H1 (cell line): ENCODE results near the gene UBTD1. TPM values are rescaled to one million over a fixed set of nuclear protein-coding genes. Genes with fewer than 3 reads are reported as not detected.
"Not testable (repeated sequence)": the region's sequence is repeated elsewhere in the genome, so short reads cannot be mapped to it uniquely, and the experiment has no call there.

Experiments
- CTCF ChIA-PET: fragments of 300-600 bp; sonication (Branson Sonifier 250); formaldehyde crosslinking; loops from one replicate; lab custom pipeline; 2021; ENCODE audit not compliant: partially characterized antibody; lab: Charles Lee
- POLR2A ChIA-PET: fragments of 300-600 bp; sonication (Branson Sonifier 250); formaldehyde crosslinking; loops from one replicate; lab custom pipeline; 2021; ENCODE audit warnings: inconsistent platforms; ENCODE audit not compliant: partially characterized antibody; lab: Charles Lee
- DNase-seq, 2 experiments: peaks; one replicate each; pipeline versions ENCODE4 v3.0.0 to v3.0.0-alpha.2; 2010 to 2022; ENCODE audit warnings: low spot score in 2 of 2, low read depth in 1 of 2, mixed read lengths in 1 of 2
- FAIRE-seq: peaks from 2 replicates; lab custom pipeline; 2011; peaks lifted over from hg19 to GRCh38; lab: Jason Lieb, UNC
- H2AFZ ChIP-seq: 2 replicates; pipeline ENCODE4 v1.8.1; 2012; ENCODE audit warnings: low read length, inconsistent platforms
- H2AK5ac ChIP-seq: 2 replicates; pipeline ENCODE4 v1.6.1; 2013; ENCODE audit warnings: low read depth, low read length
- H2BK120ac ChIP-seq: replicated peaks from 2 replicates; pipeline ENCODE3; 2013; ENCODE audit warnings: low read depth, low read length, inconsistent platforms
- H2BK12ac ChIP-seq: 2 replicates; pipeline ENCODE4 v1.6.1; 2013; ENCODE audit warnings: low read depth, low read length
- H2BK15ac ChIP-seq: 2 replicates; pipeline ENCODE4 v1.6.1; 2013; ENCODE audit warnings: low read length
- H2BK20ac ChIP-seq: 2 replicates; pipeline ENCODE4 v1.6.1; 2013; ENCODE audit warnings: low read length
- H2BK5ac ChIP-seq: 2 replicates; pipeline ENCODE4 v1.6.1; 2013; ENCODE audit warnings: low read depth, low read length
- H3K14ac ChIP-seq: 2 replicates; pipeline ENCODE4 v1.6.1; 2013; ENCODE audit warnings: inconsistent platforms; ENCODE audit not compliant: insufficient read length
- H3K18ac ChIP-seq: 2 replicates; pipeline ENCODE4 v1.6.1; 2013; ENCODE audit warnings: low read length; ENCODE audit errors: extremely low read depth
- H3K23ac ChIP-seq: 2 replicates; pipeline ENCODE4 v1.6.1; 2013; ENCODE audit warnings: inconsistent platforms; ENCODE audit not compliant: insufficient read length
- H3K23me2 ChIP-seq: 2 replicates; pipeline ENCODE4 v1.6.1; 2013; ENCODE audit warnings: low read depth, low read length
- H3K27ac ChIP-seq: 2 replicates; pipeline ENCODE4 v1.6.1; 2011; ENCODE audit warnings: low read depth, low read length, inconsistent platforms
- H3K27me3 ChIP-seq, 4 experiments: replicated peaks in 1 of 4; 1 replicate in 1 of 4; 2 replicates in 3 of 4; pipeline versions ENCODE4 v1.6.1 to v1.8.1; 2011 to 2013; ENCODE audit warnings: low read length in 3 of 4, mild to moderate bottlenecking in 3 of 4, inconsistent platforms in 2 of 4, mixed read lengths in 2 of 4, moderate library complexity in 1 of 4; ENCODE audit not compliant: control insufficient read depth in 3 of 4, insufficient read depth in 3 of 4; ENCODE audit errors: extremely low read depth in 1 of 4
- H3K36me3 ChIP-seq, 4 experiments: 2 replicates each; pipeline versions ENCODE4 v1.6.1 to v1.8.1; 2011 to 2013; ENCODE audit warnings: mild to moderate bottlenecking in 4 of 4, low read length in 3 of 4, moderate library complexity in 2 of 4, control low read depth in 1 of 4, inconsistent platforms in 1 of 4; ENCODE audit not compliant: insufficient read depth in 4 of 4, control insufficient read depth in 2 of 4
- H3K4ac ChIP-seq: replicated peaks from 2 replicates; pipeline ENCODE3; 2013; ENCODE audit warnings: low read length, low read depth, mixed read lengths, inconsistent platforms; ENCODE audit not compliant: insufficient read length
- H3K4me1 ChIP-seq, 4 experiments: replicated peaks in 1 of 4; 1 replicate in 1 of 4; 2 replicates in 3 of 4; pipeline versions ENCODE4 v1.6.1 to v1.8.1; 2011 to 2013; ENCODE audit warnings: low read length in 3 of 4, inconsistent platforms in 2 of 4, mixed read lengths in 1 of 4; ENCODE audit not compliant: insufficient read depth in 4 of 4, control insufficient read depth in 3 of 4
- H3K4me2 ChIP-seq, 2 experiments: 2 replicates each; pipeline versions ENCODE4 v1.6.1 to v1.8.1; 2011 to 2013; ENCODE audit warnings: low read depth in 2 of 2, low read length in 2 of 2, control low read depth in 1 of 2, inconsistent platforms in 1 of 2, mild to moderate bottlenecking in 1 of 2; ENCODE audit not compliant: insufficient read depth in 1 of 2
- H3K4me3 ChIP-seq, 4 experiments: fragments of 200-600, 300-600 bp in 1 of 4; sonication (generic), shearing (Covaris generic), sonication (Bioruptor Twin) in 1 of 4; 2 replicates each; pipeline versions ENCODE4 v1.5.1 to v1.8.1; 2011 to 2016; ENCODE audit warnings: low read length in 4 of 4, low read depth in 3 of 4, control low read depth in 2 of 4, inconsistent platforms in 2 of 4, mild to moderate bottlenecking in 2 of 4, mixed read lengths in 1 of 4, moderate library complexity in 1 of 4; ENCODE audit not compliant: insufficient read depth in 2 of 4; ENCODE audit errors: extremely low read depth in 1 of 4
- H3K56ac ChIP-seq: replicated peaks from 2 replicates; pipeline ENCODE3; 2013; ENCODE audit warnings: low read depth, mild to moderate bottlenecking, mixed read lengths, low read length, inconsistent platforms; ENCODE audit not compliant: insufficient read length
- H3K79me1 ChIP-seq: 2 replicates; pipeline ENCODE4 v1.6.1; 2013; ENCODE audit warnings: low read depth, low read length, control low read depth
- H3K79me2 ChIP-seq, 2 experiments: 2 replicates each; pipeline versions ENCODE4 v1.6.1 to v1.8.1; 2012 to 2013; ENCODE audit warnings: low read length in 2 of 2, mild to moderate bottlenecking in 2 of 2, inconsistent platforms in 1 of 2; ENCODE audit not compliant: insufficient read depth in 2 of 2, control insufficient read depth in 1 of 2
- H3K9ac ChIP-seq, 4 experiments: replicated peaks in 1 of 4; 1 replicate in 1 of 4; 2 replicates in 3 of 4; pipeline versions ENCODE4 v1.6.1 to v1.8.1; 2011 to 2013; ENCODE audit warnings: low read depth in 3 of 4, low read length in 3 of 4, control low read depth in 2 of 4, mild to moderate bottlenecking in 2 of 4, moderate library complexity in 2 of 4, inconsistent platforms in 1 of 4; ENCODE audit errors: extremely low read depth in 1 of 4
- H3K9me3 ChIP-seq, 2 experiments: 2 replicates each; pipeline versions ENCODE4 v1.6.1 to v1.8.1; 2012 to 2013; ENCODE audit warnings: mild to moderate bottlenecking in 2 of 2, moderate library complexity in 2 of 2, control low read depth in 1 of 2, inconsistent platforms in 1 of 2, low read depth in 1 of 2, low read length in 1 of 2, mixed read lengths in 1 of 2; ENCODE audit not compliant: insufficient read depth in 2 of 2
- H4K20me1 ChIP-seq, 2 experiments: replicated peaks in 1 of 2; 2 replicates each; pipeline versions ENCODE3 to v1.8.1; 2011 to 2013; ENCODE audit warnings: inconsistent platforms in 2 of 2, low read length in 2 of 2, mild to moderate bottlenecking in 1 of 2; ENCODE audit not compliant: insufficient read depth in 2 of 2, control insufficient read depth in 1 of 2
- H4K5ac ChIP-seq: 2 replicates; pipeline ENCODE4 v1.6.1; 2013; ENCODE audit warnings: low read length, low read depth, mixed read lengths, inconsistent platforms; ENCODE audit not compliant: insufficient read length
- H4K8ac ChIP-seq: 2 replicates; pipeline ENCODE4 v1.8.0; 2013; ENCODE audit warnings: mild to moderate bottlenecking, moderate library complexity, low read length, inconsistent platforms; ENCODE audit not compliant: insufficient read depth; ENCODE audit errors: extremely low read depth
- H4K91ac ChIP-seq: replicated peaks from 2 replicates; pipeline ENCODE3; 2013; ENCODE audit warnings: low read length, mixed read lengths, inconsistent platforms; ENCODE audit not compliant: insufficient read length
- WGBS, 2 experiments: shearing (Covaris generic) in 1 of 2; methylation state at CpG; one replicate each; pipeline versions ENCODE4 v1.1.6 to v1.1.7; 2013 to 2015; ENCODE audit warnings: low lambda C conversion rate in 2 of 2, mixed read lengths in 2 of 2, inconsistent platforms in 1 of 2, low coverage in 1 of 2, missing lambda C conversion rate in 1 of 2; ENCODE audit not compliant: insufficient replicate concordance in 2 of 2, insufficient coverage in 1 of 2, insufficient read length in 1 of 2; ENCODE audit errors: extremely low coverage in 1 of 2, missing lambda C conversion rate in 1 of 2; 5-methylcytosine and 5-hydroxymethylcytosine counted together
- polyA plus RNA-seq, 7 experiments: library from polyadenylated mRNA; depleted of rRNA in 3 of 7; stranded (reverse) in 5 of 7; unstranded in 2 of 7; fragments of >200 nt in 5 of 7; fragments of 200-250 nt in 2 of 7; gene quantifications; 1 replicate in 5 of 7; 2 replicates in 1 of 7; 4 replicates in 1 of 7; pipeline versions ENCODE4 v1.2.1 to v1.2.3, GENCODE V29; 2011 to 2013; ENCODE audit warnings: missing spikeins in 2 of 7, mixed read lengths in 2 of 7
- total RNA-seq: library from RNA; stranded (reverse); fragmentation: NEBNext Ultra II Directional; extraction: Animal tissue kit (Norgen Biotek cat#: 25700); gene quantifications from 2 replicates; pipeline ENCODE4 v1.2.1, GENCODE V29; 2021

UBTD1 gene
- total and polyA plus RNA-seq, 2 of the 8 experiments (the other 6 are each of a cell fraction or from before 2014, with no cell fraction given) = 22.3 to 36.2 TPM

- H4K8ac ChIP-seq, H3K79me1 ChIP-seq, H3K56ac ChIP-seq, H4K91ac ChIP-seq, H2AK5ac ChIP-seq, H3K4me1 ChIP-seq, H3K23me2 ChIP-seq, H3K9me3 ChIP-seq, H3K36me3 ChIP-seq, H3K18ac ChIP-seq, H3K14ac ChIP-seq, H3K79me2 ChIP-seq, DNase-seq, H2BK20ac ChIP-seq, H2BK15ac ChIP-seq, FAIRE-seq, H3K23ac ChIP-seq, H2BK120ac ChIP-seq, H2BK12ac ChIP-seq, H3K27me3 ChIP-seq, H3K9ac ChIP-seq, H4K5ac ChIP-seq, H3K4me3 ChIP-seq, POLR2A ChIA-PET, H2AFZ ChIP-seq, H3K4ac ChIP-seq, H3K4me2 ChIP-seq, H2BK5ac ChIP-seq, H4K20me1 ChIP-seq, H3K27ac ChIP-seq: not testable (repeated sequence)
- WGBS, 2 experiments = 96% methylated on average over 12 of the region's 12 CpGs; no CpG with 5 or more reads in 1 of the 2 experiments
- CTCF ChIA-PET = interaction anchor here (14.6 kb wide), 1 partner anchor 11 kb away, joined by 169 read pairs; the partner anchor contains the start of gene ANKRD2
Measured at GRCh38 chr10:97561386-97562077, 62.8 kb downstream of the UBTD1 start.

DNA sequence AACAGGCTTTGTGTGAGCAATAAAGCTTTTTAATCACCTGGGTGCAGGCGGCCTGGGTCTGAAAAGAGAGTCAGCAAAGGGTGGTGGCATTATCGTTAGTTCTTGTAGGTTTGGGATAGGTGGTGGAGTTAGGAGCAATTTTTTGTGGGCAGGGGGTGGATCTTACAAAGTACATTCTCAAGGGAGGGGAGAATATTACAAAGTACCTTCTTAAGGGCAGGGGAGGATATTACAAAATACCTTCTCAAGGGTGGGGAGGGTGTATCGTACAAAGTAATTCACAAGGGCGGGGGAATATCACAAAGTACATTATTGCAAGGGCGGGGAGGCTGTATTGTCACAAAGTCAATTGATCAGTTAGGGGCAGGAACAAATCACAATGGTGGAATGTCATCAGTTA is 63.6 kb downstream of the UBTD1 start:
- H3K56ac ChIP-seq, H4K20me1 ChIP-seq, H3K23me2 ChIP-seq, H2BK15ac ChIP-seq, H3K9me3 ChIP-seq, H2BK12ac ChIP-seq, H3K4me2 ChIP-seq, H2BK120ac ChIP-seq, H3K14ac ChIP-seq, POLR2A ChIA-PET, H3K4me1 ChIP-seq, H2AK5ac ChIP-seq, H3K27ac ChIP-seq, H3K4me3 ChIP-seq, DNase-seq, H4K91ac ChIP-seq, H3K27me3 ChIP-seq, H3K79me1 ChIP-seq, H2BK20ac ChIP-seq, H3K79me2 ChIP-seq, H2BK5ac ChIP-seq, H3K9ac ChIP-seq, H3K18ac ChIP-seq, H4K5ac ChIP-seq, H3K4ac ChIP-seq, H2AFZ ChIP-seq, H3K36me3 ChIP-seq, FAIRE-seq, H4K8ac ChIP-seq, H3K23ac ChIP-seq: not testable (repeated sequence)
- WGBS, 2 experiments = 91% methylated on average over 5 of the region's 5 CpGs; no CpG with 5 or more reads in 1 of the 2 experiments
- CTCF ChIA-PET = interaction anchor here (14.6 kb wide), 1 partner anchor 10 kb away, joined by 169 read pairs; the partner anchor contains the start of gene ANKRD2
